GM19023 (cell line): ENCODE data around the gene TTC22.
"Not testable (repeated sequence)": the region's sequence is repeated elsewhere in the genome, so short reads cannot be mapped to it uniquely, and the experiment has no call there.

Experiments used
- ATAC-seq: cut with Tn5 transposase; IDR thresholded peaks from one replicate; pipeline ENCODE4 v1.9.1; 2021; ENCODE audit warnings: mild to moderate bottlenecking, moderate library complexity; ENCODE audit not compliant: unreplicated experiment

TTC22 gene

DNA sequence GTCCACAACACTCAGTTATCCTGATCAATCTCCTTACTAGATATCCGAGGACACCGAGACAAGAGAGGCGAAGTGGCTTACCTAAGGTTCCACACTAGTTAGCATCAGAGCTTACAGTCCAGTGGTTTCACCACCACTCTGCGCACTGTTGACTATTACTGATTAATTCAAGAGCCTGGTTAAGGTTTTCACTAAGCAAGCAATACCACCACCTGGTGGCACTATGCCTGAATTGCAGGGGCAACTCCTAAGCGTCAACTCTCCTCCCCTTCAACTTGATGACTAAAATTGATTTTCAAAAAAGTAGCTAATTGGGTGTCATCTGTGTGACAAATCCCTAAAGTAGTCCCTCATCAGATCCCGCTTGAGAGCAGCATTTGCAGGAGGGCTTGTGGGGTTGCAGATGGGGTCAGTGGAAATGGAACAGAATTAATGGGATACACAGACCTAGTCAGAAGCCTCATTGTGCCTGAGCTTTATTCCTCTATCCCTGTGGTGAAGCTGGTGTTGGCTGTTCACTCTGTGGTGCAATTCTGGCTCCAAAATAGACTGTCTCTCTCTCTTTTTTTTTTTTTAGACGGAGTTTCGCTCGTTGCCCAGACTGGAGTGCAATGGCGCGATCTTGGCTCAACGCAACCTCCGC lies 9.1 kb downstream of the TTC22 start:
- no peak for ATAC-seq

DNA sequence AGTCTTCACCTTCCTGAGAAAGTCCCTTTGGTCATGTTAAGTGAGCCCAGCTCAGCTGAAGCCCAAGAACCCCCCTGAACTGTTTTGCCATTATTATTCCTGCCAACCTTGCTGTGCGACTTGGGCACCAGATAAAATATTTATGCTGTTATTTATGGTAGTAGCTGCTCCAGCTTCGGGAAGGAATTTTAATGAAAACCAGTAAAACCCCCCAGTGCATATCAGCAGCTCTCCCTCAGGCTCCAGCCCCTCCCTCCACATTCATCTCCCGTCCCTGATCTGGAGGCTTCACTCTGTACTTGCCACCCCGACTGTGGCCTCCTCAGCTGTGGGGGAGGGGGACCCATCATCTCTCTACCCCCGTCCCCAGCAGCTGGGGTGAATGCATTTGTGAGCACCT lies 12.7 kb downstream of the TTC22 start:
- no peak for ATAC-seq

GRCh38 chr1:54787604-54788003 lies 13.5 kb downstream of the TTC22 start:
- ATAC-seq: no peak

DNA sequence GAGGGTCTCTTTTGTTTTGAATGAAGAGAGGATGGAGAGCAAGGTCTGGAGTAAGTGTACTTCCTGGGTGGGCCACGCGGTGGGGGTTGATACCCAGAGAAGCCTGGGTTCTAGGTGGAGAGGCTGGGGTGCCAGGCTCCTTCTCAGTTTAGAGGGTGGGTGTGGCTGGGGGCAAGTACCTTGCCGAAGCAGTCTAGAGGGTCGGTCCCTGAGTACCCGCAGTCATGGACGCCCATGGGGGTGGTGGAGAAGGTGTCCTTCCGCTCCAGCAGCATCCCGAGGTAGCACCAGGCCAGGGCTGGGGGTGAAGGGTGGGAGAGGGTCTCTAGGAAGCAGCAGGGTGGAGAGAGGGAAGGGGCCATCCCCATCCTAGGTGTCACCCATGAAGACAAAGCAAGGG lies 14.3 kb downstream of the TTC22 start:
- ATAC-seq: no peak

GRCh38 chr1:54784066-54784465 lies 17.1 kb downstream of the TTC22 start:
- no peak for ATAC-seq

- no peak for ATAC-seq
Measured at GRCh38 chr1:54782588-54782987, 18.5 kb downstream of the TTC22 start.

GRCh38 chr1:54782156-54782555 lies 19.0 kb downstream of the TTC22 start:
- no peak for ATAC-seq

DNA sequence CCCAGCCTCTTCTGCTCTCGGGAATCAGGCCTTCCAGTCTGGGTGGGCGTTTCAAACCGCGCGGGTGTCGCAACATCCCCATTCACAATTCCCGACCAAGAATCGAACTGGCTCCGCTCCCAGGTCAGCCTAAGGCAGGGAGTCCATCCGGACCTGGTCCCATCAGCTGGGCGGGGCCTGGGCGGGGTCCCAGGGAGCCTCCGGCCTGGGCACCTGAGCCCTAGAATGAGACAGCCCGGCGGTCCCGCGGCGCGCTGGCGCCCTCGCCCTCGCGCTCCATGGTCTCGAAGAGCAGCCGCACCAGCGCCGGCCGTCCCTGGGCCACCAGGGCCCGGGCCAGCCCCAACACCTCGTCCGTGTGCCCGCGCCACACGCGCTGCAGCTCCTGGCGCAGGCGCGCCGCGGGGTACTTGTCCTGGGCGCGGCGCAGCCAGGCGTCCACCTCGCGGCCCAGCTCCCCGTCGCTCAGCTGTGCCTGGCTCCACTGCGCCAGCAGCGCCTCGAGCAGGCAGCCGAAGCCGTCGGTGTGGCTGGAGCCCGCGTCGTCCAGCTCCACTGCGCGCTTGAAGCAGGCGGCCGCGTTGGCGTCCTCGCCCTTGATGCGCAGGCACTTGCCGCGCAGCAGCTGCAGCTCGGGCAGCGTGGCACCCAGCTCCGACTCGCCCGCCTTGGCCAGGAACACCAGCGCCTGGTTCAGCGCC lies 19.9 kb downstream of the TTC22 start:
- ATAC-seq: no peak

DNA sequence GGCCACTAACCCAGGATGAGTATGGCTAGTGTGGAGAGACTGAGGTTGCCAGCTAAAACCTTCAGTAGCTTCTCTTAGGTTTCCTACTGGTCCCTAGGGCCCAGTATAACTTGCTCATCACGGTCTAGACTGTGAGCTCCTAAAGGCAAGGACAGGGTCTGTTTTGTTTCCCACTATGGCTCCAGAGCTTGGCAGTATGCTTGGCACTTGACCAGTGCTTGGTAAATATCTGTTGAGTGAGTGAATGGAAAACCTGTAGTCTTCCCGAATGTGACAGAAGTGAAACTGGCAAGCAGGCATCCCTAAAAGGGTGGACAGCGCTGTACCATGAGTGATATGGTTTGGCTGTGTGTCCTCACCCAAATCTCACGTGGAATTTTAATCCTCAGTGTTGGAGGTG lies 23.7 kb downstream of the TTC22 start:
- ATAC-seq: no peak

- ATAC-seq: no peak
Measured at GRCh38 chr1:54777011-54777410, 24.1 kb downstream of the TTC22 start.

DNA sequence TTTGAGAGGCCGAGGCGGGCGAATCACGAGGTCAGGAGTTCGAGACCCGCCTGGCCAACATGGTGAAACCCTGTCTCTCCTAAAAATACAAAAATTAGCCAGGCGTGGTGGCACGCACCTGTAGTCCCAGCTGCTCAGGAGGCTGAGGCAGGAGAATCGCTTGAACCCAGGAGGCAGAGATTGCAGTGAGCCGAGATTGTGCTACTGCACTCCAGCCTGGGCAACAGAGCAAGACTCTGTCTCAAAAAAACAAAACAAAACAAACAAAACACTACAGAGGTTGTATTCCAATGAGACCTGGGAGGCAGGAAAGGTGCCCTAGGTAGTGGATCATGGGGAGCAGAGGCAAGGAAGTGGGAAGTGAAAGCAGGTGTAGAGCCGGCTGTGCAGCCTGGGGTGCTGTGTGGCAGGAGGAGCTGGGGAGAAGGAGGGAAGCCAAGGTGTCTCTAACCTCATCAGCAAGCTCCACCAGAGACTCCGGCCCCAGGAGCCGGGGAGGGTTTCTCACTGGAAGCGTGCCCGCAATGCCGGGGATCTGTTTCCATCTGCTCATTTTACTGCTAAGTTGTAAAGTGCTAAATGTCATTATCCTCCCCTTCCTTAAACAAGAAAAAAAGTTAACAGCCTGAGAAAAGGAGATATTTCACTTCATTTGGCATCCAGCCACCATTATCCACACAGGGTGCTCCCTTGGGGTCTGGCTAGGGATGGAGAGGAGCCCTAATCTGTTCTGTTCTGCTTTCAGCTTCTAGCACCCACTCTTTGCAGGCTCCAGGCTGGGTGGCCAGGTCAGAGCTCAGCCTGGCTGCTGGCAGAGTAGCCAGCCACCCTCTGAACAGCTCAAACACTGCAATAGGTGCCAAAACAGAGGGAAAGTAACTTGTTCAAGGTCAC lies 25.0 kb downstream of the TTC22 start:
- ATAC-seq: not testable (repeated sequence)

DNA sequence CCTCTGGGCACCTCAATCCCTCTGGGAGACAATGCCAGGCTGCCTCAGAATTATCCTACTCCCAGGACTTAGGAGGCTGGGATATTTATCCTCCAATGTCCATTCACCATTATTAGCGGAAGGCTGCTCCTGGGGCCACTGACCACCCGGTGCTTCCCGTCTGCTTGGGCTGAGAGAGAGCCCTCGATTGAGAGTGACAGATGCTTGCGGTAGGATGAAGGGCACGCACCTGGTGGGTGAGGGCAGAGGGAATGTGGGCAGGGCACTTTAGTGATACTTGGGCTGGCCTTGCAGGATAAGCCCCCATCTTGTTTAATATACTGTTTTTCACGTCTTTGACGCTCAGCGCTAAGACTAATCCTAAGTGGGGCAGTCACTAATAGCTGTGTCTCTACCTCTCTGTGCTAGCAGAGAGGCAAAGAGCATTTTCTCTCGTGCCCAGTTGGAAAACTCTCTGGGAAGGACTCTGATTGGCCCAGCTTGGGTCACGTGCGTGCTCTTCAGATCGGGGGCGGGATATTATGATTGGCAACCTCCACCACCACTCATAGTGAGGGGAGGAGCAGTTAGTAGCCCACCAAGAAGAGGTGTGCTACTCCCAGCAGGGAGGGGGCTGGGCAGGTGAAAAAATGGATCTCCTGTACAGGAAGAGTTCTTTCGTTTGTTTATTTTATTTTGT lies 26.2 kb downstream of the TTC22 start:
- ATAC-seq: no peak

GRCh38 chr1:54772951-54773350 lies 28.2 kb downstream of the TTC22 start:
- no peak for ATAC-seq

DNA sequence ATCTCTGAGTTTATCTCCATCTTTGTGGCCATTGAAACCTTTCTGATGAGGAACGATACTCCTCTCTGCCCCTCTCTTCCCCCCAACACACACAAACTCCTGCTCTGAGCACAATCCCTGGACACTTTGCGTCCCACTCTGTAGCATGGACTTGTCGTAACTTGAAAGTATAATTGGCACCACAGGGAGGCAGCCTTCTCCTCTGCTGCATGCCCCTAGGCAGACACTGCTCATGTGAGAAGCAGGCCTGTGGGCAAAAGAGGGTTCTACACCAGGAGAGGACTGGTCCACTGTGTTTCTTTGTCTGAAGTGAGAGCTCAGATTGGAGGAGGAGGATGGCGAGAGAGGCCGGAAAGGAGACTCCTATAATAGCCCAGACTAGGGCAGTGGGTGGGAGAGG lies 33.0 kb downstream of the TTC22 start:
- ATAC-seq: no peak

- no peak for ATAC-seq
Measured at GRCh38 chr1:54767526-54767925, 33.6 kb downstream of the TTC22 start.

GRCh38 chr1:54766726-54767125 lies 34.4 kb downstream of the TTC22 start:
- ATAC-seq: no peak

DNA sequence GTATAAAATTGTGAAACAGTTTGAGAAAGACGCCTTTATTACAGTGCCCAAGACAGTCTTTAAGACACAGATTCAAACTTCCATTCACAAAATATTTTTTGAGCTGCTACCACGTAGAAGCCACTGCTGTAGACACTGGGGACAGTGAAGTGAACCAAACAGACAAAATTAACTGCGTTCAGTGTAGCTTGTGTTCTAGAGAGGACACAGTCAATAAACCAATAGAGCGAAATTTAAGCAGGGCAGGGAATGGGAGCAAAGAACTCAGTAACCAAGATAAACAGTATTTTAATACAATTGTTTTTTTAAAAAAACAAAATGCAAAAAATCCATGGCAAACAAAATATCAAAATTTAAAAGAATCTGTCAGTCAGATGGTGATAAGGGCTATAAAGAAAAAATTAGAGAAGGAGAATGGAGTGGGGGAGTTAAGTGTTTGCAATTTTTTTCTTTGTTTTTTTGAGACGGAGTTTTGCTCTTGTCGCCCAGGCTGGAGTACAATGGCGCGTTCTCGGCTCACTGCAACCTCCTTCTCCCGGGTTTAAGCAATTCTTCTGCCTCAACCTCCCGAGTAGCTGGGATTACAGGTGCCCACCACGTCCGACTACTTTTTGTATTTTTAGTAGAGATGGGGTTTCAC lies 36.1 kb downstream of the TTC22 start:
- peak; percentile 3 for ATAC-seq

- ATAC-seq: peak; percentile 93
Measured at GRCh38 chr1:54764133-54764921, 36.8 kb downstream of the TTC22 start, which contains the start of gene PARS2. Gene PARS2, minus strand, starts transcription at chr1:54764523. Its CDS starts 5,362 bp downstream, at chr1:54759161.

DNA sequence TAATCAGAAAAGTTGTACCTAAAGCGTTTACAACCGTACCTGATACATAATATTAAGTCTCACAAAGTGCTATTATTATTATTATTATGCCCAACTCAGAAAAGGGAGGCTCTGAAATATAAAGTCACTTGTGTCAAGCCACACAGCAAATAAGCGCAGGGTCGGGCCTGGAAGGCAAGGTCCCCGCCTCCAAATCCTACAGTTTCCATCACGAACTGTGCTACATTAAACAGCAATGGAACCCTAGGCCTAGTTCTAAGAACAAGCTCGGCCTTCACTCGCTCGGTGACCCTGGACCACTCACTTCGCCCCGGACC lies 37.3 kb downstream of the TTC22 start:
- ATAC-seq: no peak
